Measurements from ENCODE around the gene PNPLA7.

The PNPLA7 gene

GRCh38 chr9:137459152-137459600 is 91.0 kb downstream of the PNPLA7 start, which contains the start of gene NSMF:
NSMF (minus strand) TSS chr9:137459334; CDS start chr9:137459102, 232 bp downstream.
- TF ChIP-seq CTCF (IDR thresholded peaks at IDR 0.05; ENCODE audit: extremely low read depth, insufficient read depth, missing control alignments), result no peak
- peak; percentile 100 for DNase-seq (ENCODE audit: low spot score)
- in situ Hi-C loops (cut with MboI; ENCODE audit: low pct_unique_long_range_greater_than_20kb, low sequenced_read_pairs, unreplicated experiment), result no loop called here

GRCh38 chr9:137458194-137459151 is 91.7 kb downstream of the PNPLA7 start:
- no peak for DNase-seq (ENCODE audit: low spot score)
- in situ Hi-C loops (cut with MboI; ENCODE audit: low pct_unique_long_range_greater_than_20kb, low sequenced_read_pairs, unreplicated experiment), result no loop called here
- no peak for TF ChIP-seq CTCF (IDR thresholded peaks at IDR 0.05; ENCODE audit: extremely low read depth, insufficient read depth, missing control alignments)

- no peak for TF ChIP-seq CTCF (IDR thresholded peaks at IDR 0.05; ENCODE audit: extremely low read depth, insufficient read depth, missing control alignments)
- in situ Hi-C loops (cut with MboI; ENCODE audit: low pct_unique_long_range_greater_than_20kb, low sequenced_read_pairs, unreplicated experiment), result no loop called here
- no peak for DNase-seq (ENCODE audit: low spot score)
These were observed 92.6 kb downstream of the PNPLA7 start for GRCh38 chr9:137457406-137458193.

GRCh38 chr9:137456864-137457405 is 93.3 kb downstream of the PNPLA7 start:
- no peak for DNase-seq (ENCODE audit: low spot score)
- TF ChIP-seq CTCF (IDR thresholded peaks at IDR 0.05; ENCODE audit: extremely low read depth, insufficient read depth, missing control alignments), result no peak
- in situ Hi-C loops (cut with MboI; ENCODE audit: low pct_unique_long_range_greater_than_20kb, low sequenced_read_pairs, unreplicated experiment), result no loop called here

- in situ Hi-C loops (cut with MboI; ENCODE audit: low pct_unique_long_range_greater_than_20kb, low sequenced_read_pairs, unreplicated experiment), result no loop called here
These were observed 93.9 kb downstream of the PNPLA7 start for GRCh38 chr9:137456061-137456863.

More at GRCh38 chr9:137456061-137456863, 93.9 kb downstream of the PNPLA7 start:
- no peak for DNase-seq (ENCODE audit: low spot score)
- no peak for TF ChIP-seq CTCF (IDR thresholded peaks at IDR 0.05; ENCODE audit: extremely low read depth, insufficient read depth, missing control alignments)

Data from GM13977 (cell line).